DOHH2 (cell line): ENCODE results near the gene ABCA5.
"Not testable (repeated sequence)": the region's sequence is repeated elsewhere in the genome, so short reads cannot be mapped to it uniquely, and the experiment has no call there.

Source experiments
- H3F3A ChIP-seq: fragments of 200-600 bp; sonication (generic), shearing (Covaris generic); 2 replicates; pipeline ENCODE4 v1.6.0; 2016; ENCODE audit warnings: antibody characterized with exemption, mild to moderate bottlenecking; ENCODE audit not compliant: control insufficient read depth, insufficient read depth
- H3K27ac ChIP-seq: fragments of 200-600 bp; sonication (generic); 2 replicates; pipeline ENCODE4 v1.5.1; 2014; ENCODE audit warnings: low read depth, mild to moderate bottlenecking, low read length, moderate library complexity
- H3K27me3 ChIP-seq: fragments of 200-600 bp; sonication (generic); 2 replicates; pipeline ENCODE4 v1.6.1; 2014; ENCODE audit warnings: mild to moderate bottlenecking, low read length, mixed read lengths; ENCODE audit not compliant: control insufficient read depth
- H3K36me3 ChIP-seq: fragments of 200-600 bp; sonication (generic); 2 replicates; pipeline ENCODE4 v1.6.1; 2014; ENCODE audit warnings: mild to moderate bottlenecking, low read length, moderate library complexity, mixed read lengths; ENCODE audit not compliant: control insufficient read depth
- H3K4me1 ChIP-seq: fragments of 200-600 bp; sonication (generic); 2 replicates; pipeline ENCODE4 v1.6.1; 2014; ENCODE audit warnings: mild to moderate bottlenecking, low read length, mixed read lengths; ENCODE audit not compliant: control insufficient read depth
- H3K4me2 ChIP-seq: fragments of 200-600 bp; sonication (generic); 2 replicates; pipeline ENCODE4 v1.6.0; 2014; ENCODE audit warnings: mild to moderate bottlenecking, low read length, moderate library complexity
- H3K4me3 ChIP-seq: fragments of 200-600 bp; sonication (generic); 2 replicates; pipeline ENCODE4 v1.5.1; 2014; ENCODE audit warnings: mild to moderate bottlenecking, low read length, mixed read lengths
- H3K79me2 ChIP-seq: fragments of 200-600 bp; sonication (generic); 2 replicates; pipeline ENCODE4 v1.6.1; 2014; ENCODE audit warnings: mild to moderate bottlenecking, low read length, mixed read lengths; ENCODE audit not compliant: control insufficient read depth
- H3K9me2 ChIP-seq: fragments of 200-600 bp; sonication (generic); replicated peaks from 2 replicates; pipeline ENCODE4 v1.6.1; 2014; ENCODE audit warnings: mild to moderate bottlenecking, low read length, mixed read lengths; ENCODE audit not compliant: control insufficient read depth
- H3K9me3 ChIP-seq: fragments of 200-600 bp; sonication (generic); 2 replicates; pipeline ENCODE4 v1.6.1; 2014; ENCODE audit warnings: antibody characterized with exemption, low read length, mixed read lengths; ENCODE audit not compliant: control insufficient read depth, insufficient read depth
- H4K20me1 ChIP-seq: fragments of 200-600 bp; sonication (generic); 2 replicates; pipeline ENCODE4 v1.6.0; 2014; ENCODE audit warnings: low read depth, mild to moderate bottlenecking, antibody characterized with exemption, low read length, moderate library complexity; ENCODE audit not compliant: control insufficient read depth, insufficient read depth
- EZH2phosphoT487 ChIP-seq: fragments of 200-600 bp; sonication (generic); IDR thresholded peaks from 2 replicates; pipeline ENCODE4 v1.6.1; 2017; ENCODE audit warnings: borderline replicate concordance, mild to moderate bottlenecking, antibody characterized with exemption, low read length, moderate library complexity, mixed read lengths
- TF ChIP-seq, protein P1 (sequence below): fragments of 200-600 bp; sonication (generic); IDR thresholded peaks from one replicate; pipeline ENCODE4 v1.5.1; 2014; ENCODE audit warnings: antibody characterized with exemption, mild to moderate bottlenecking, low read depth, low read length; ENCODE audit not compliant: poor library complexity, severe bottlenecking

Gene ABCA5

DNA sequence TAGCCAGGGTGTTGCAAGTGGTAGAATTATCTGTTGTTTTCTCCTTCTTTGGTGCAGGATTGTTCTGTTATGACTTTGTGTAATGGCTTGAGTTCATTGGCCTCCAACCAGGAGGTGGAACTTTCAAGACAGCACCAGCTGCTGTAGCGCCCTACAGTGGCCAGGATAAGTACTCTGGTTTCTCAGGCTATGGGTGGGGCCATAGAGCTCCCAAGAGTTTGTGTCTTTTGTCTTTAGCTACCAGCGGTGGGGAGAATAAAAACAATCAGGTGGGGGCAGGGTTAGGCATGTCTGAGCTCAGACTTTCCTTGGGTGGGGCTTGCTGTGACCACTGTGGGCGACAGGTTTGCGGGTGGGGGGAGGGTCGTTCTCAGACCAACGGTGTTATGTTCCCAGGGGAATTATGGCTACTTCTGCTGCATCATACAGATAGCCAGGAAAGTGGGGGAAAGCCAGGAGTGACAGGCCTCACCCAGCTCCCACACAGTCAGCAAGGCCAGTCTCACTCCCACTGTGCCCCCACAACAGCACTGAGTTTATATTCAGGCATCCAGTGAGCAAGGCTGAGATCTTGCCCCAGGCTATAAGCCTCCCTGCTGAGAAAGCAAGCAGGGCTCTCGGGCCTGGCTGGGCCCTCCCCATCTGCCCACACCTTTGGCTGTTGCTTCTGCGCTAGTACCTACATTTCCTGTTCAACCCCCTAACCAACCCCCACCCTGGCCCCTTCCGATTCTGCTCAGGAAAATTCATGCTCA, 113.7 kb downstream of the ABCA5 start:
- Histone ChIP-seq H3K4me2 (no peak overlapping the region), H3K4me3 (no peak overlapping the region), H3K9me2 (no peaks in the 10 kb centered on the region), H3K9me3 (no peaks in the 10 kb centered on the region), H3F3A (no peaks in the 10 kb centered on the region), H3K27me3 (no peaks in the 10 kb centered on the region), H3K79me2 (no peaks in the 10 kb centered on the region), H4K20me1 (no peaks in the 10 kb centered on the region), H3K36me3 (no peaks in the 10 kb centered on the region), H3K4me1 (no peaks in the 10 kb centered on the region), H3K27ac (no peak overlapping the region)
- TF ChIP-seq EZH2phosphoT487 = no peak
- TF ChIP-seq, protein P1, sequence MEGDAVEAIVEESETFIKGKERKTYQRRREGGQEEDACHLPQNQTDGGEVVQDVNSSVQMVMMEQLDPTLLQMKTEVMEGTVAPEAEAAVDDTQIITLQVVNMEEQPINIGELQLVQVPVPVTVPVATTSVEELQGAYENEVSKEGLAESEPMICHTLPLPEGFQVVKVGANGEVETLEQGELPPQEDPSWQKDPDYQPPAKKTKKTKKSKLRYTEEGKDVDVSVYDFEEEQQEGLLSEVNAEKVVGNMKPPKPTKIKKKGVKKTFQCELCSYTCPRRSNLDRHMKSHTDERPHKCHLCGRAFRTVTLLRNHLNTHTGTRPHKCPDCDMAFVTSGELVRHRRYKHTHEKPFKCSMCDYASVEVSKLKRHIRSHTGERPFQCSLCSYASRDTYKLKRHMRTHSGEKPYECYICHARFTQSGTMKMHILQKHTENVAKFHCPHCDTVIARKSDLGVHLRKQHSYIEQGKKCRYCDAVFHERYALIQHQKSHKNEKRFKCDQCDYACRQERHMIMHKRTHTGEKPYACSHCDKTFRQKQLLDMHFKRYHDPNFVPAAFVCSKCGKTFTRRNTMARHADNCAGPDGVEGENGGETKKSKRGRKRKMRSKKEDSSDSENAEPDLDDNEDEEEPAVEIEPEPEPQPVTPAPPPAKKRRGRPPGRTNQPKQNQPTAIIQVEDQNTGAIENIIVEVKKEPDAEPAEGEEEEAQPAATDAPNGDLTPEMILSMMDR = no peak

DNA sequence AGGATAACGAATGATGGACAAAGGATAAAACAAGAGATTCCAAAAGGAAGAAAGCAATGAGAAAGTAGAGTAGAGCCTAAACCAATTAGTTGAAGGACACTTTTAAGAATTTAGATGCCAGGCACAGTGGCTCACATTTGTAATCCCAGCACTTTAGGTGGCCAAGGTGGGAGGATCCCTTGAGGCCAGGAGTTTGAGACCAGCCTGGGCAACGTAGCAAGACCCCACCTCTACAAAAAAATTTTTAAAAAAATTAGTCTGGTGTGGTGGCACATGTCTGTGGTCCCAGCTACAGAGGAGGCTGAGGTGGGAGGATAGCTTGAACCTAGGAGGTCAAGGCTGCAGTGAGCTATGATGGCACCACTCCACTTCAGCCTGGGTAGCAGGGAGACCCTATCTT, 118.3 kb downstream of the ABCA5 start:
- no peaks in the 10 kb centered on the region for H3K9me3 ChIP-seq
- H3K4me1 ChIP-seq = no peaks in the 10 kb centered on the region
- no peaks in the 10 kb centered on the region for H3K9me2 ChIP-seq
- H3K36me3 ChIP-seq = no peaks in the 10 kb centered on the region
- H3K27me3 ChIP-seq = 0 out of 2 replicates have a peak, but pooled peaks cover under 1% of the 10 kb centered on the region
- H3K27ac ChIP-seq = no peak overlapping the region
- H3K4me2 ChIP-seq = no peak overlapping the region
- H3F3A ChIP-seq = no peaks in the 10 kb centered on the region
- H3K4me3 ChIP-seq = no peak overlapping the region
- no peaks in the 10 kb centered on the region for H3K79me2 ChIP-seq
- no peaks in the 10 kb centered on the region for H4K20me1 ChIP-seq
- no peak for TF ChIP-seq EZH2phosphoT487
- TF ChIP-seq, protein P1 = no peak

DNA sequence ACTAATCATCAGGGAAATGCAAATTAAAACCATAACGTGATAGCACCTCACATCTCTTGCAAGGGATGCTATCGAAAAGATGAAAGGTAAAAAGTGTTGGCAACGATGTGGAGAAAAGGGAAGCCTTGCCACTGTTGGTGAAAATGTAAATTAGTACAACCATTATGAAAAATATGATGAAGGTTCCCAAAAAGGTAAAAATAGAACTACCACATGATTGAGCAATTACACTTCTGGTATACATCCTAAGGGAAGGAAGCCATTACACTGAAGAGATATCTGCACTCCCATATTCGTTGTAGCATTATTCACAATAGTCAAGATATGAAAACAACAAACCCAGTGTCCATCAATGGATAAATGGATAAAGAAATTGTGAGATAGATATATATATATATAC, 119.8 kb downstream of the ABCA5 start:
- Histone ChIP-seq H4K20me1 (no peaks in the 10 kb centered on the region), H3K9me2 (no peaks in the 10 kb centered on the region), H3K4me2 (no peak overlapping the region), H3F3A (no peaks in the 10 kb centered on the region), H3K4me1 (no peaks in the 10 kb centered on the region), H3K9me3 (no peaks in the 10 kb centered on the region), H3K27me3 (0 out of 2 replicates have a peak, but pooled peaks cover 3% of the 10 kb centered on the region), H3K27ac (no peak overlapping the region), H3K36me3 (no peaks in the 10 kb centered on the region), H3K4me3 (no peak overlapping the region), H3K79me2 (no peaks in the 10 kb centered on the region)
- TF ChIP-seq, protein P1 = no peak
- TF ChIP-seq EZH2phosphoT487 = no peak

DNA sequence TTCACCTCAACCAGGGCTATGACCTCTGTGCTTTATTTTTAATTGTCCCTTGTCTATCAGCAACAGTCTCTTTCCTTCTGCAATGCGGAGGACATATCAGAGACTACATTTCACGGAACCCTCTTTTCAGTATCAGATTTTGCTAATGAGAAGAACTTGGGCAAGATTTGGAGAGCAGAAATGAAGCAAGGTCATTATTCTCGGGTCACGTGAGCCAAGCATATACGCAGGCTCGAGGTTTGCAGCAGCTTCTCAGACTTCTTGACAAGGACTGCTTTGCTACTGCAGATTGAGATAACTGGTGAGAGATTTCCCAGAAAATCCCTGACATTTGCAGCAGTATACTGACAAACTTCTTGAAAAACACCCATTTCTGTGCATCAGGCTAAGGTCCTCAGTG, 128.7 kb downstream of the ABCA5 start:
- no peaks in the 10 kb centered on the region for H3K9me3 ChIP-seq
- no peak overlapping the region for H3K4me3 ChIP-seq
- no peaks in the 10 kb centered on the region for H4K20me1 ChIP-seq
- H3K27ac ChIP-seq = no peak overlapping the region
- no peaks in the 10 kb centered on the region for H3F3A ChIP-seq
- H3K4me2 ChIP-seq = no peak overlapping the region
- no peaks in the 10 kb centered on the region for H3K36me3 ChIP-seq
- H3K4me1 ChIP-seq = no peaks in the 10 kb centered on the region
- no peaks in the 10 kb centered on the region for H3K9me2 ChIP-seq
- H3K27me3 ChIP-seq = no peaks in the 10 kb centered on the region
- TF ChIP-seq EZH2phosphoT487 = no peak
- TF ChIP-seq, protein P1 = no peak
- H3K79me2 ChIP-seq = no peaks in the 10 kb centered on the region

DNA sequence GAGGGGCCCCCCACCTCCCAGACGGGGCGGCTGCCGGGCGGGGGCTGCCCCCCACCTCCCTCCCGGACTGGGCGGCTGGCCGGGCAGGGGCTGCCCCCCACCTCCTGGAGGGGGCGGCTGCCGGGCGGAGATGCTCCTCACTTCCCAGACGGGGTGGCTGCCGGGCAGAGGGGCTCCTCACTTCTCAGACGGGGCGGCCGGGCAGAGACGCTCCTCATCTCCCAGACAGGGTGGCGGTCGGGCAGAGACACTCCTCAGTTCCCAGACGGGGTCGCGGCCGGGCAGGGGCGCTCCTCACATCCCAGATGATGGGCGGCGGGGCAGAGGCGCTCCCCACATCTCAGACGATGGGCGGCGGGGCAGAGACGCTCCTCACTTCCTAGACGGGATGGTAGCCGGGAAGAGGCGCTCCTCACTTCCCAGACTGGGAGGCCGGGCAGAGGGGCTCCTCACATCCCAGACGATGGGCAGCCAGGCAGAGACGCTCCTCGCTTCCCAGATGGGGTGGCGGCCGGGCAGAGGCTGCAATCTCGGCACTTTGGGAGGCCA, 130.8 kb downstream of the ABCA5 start:
- not testable (repeated sequence) for H3K27me3 ChIP-seq, H3K79me2 ChIP-seq, H3K9me3 ChIP-seq, H4K20me1 ChIP-seq, H3K4me3 ChIP-seq, H3F3A ChIP-seq, H3K4me1 ChIP-seq, H3K27ac ChIP-seq, H3K9me2 ChIP-seq, H3K36me3 ChIP-seq, H3K4me2 ChIP-seq
